GM19455 (cell line): ENCODE results near the gene LEF1.
A peak's percentile ranks its signal among the peaks of the same experiment; 100 is the strongest.
"Not testable (repeated sequence)": the region's sequence is repeated elsewhere in the genome, so short reads cannot be mapped to it uniquely, and the experiment has no call there.

Experiments
- ATAC-seq: cut with Tn5 transposase; IDR thresholded peaks from one replicate; pipeline ENCODE4 v1.9.1; 2021; ENCODE audit not compliant: unreplicated experiment

LEF1 gene

DNA sequence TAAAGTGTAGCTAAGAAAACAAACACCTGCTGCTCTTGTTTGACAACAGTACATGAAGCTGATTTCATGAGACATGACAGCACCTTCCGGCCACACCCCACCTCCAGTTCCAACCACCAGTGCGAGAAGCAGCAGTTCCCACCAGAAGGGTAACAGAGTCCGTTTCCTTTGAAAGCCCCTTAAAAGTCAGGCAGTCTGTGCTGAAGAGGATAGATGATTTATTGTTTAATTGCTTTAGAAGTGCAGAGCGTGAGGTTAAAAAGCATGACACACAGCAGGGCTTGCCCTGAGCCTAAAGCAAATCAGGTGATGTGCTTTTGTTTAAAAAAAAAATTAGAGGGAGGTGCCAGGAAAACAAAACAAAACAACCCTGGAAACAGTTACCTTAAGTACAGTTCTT, 96.4 kb downstream of the LEF1 start:
- peak; percentile 73 for ATAC-seq

DNA sequence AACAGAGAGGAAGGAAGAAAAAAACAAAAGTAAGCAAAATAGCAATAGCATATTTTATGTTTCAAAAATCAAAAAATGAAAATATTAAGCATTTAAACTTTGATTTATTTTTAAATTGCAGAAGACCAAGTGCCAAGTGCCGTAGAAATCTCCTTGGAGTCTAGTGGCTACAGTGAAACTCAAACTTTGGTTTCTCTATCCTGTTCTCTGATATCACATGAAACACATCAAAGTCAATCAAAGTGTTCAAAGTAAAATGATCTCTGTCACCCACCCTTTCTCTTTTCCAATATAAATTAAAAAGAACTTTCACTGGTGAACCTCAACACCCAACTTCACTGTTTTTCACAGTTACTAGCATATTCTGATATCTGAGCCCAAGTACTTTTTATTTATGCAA, 98.0 kb downstream of the LEF1 start:
- no peak for ATAC-seq

DNA sequence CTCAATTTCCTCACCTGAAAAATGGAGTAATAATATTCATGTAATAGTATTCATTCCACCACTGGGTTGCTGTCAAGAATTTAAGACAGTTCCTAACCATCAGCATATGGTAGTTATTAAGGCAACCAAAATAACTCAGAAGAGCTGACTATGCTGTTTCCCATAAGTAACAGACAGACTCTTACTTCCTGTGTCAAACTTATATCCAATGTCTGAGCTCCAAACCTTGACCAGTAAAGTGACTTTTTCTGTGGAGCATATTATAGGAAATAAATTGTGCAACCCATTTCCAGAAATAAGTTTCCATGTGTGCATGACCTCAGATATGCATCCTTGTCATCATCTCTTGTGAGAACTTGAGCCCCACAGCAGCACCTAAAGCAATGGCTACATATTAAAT, 100.3 kb downstream of the LEF1 start:
- ATAC-seq: no peak

DNA sequence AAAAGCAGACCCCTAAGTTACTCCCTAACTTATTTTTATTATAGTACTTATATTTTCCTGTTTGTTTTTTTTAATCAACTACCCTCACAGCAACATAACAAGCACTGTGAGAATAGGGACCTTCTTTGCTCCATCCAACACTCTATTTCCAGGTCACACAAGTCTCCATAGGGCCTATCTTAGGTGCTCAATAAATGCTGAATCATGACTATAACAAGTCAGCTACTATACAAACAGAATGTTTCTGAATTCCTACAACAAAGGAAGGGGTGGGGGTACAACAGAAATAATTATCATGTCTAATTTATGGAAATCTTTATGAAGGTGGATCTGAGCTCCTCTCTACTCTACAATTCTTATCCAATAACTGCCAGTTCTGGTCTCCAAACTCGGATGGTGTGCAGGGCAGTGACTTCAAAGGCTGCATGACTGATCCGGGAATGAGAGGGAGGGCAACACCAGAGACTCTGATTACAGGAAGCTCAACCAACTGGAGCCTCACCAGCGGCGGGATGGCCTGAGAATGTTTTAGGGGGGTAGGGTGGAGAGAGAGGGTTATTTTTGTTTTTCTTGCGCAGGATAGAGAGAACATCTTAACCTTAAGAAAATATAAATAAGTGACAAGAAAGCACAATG, 107.9 kb downstream of the LEF1 start:
- ATAC-seq: no peak

- no peak for ATAC-seq
Observed at GRCh38 chr4:108060164-108060563, 108.6 kb downstream of the LEF1 start.

- ATAC-seq: no peak
Observed at GRCh38 chr4:108058685-108059440, 109.9 kb downstream of the LEF1 start.

DNA sequence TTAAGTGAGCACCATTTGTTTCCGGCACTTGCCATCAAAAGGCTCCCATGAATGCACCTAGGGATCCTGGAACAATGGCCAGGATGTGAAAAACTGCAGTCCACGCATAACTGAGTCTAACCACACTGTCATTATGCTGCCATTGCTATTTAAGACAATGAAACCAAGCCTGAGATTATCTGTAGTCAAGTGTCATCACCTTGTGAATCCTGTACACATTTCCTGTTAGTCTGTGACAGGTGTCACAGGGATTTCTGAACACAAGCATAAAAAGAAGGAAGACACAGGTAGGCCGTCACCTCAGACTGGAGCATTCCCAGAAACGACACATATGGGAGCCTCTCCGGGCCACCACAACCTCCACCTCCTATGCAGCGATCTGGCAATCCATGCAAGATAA, 112.3 kb downstream of the LEF1 start:
- no peak for ATAC-seq

- ATAC-seq: no peak
Observed at GRCh38 chr4:108055787-108056186, 112.9 kb downstream of the LEF1 start.

- ATAC-seq: no peak
Observed at GRCh38 chr4:108054025-108054638, 114.6 kb downstream of the LEF1 start.

DNA sequence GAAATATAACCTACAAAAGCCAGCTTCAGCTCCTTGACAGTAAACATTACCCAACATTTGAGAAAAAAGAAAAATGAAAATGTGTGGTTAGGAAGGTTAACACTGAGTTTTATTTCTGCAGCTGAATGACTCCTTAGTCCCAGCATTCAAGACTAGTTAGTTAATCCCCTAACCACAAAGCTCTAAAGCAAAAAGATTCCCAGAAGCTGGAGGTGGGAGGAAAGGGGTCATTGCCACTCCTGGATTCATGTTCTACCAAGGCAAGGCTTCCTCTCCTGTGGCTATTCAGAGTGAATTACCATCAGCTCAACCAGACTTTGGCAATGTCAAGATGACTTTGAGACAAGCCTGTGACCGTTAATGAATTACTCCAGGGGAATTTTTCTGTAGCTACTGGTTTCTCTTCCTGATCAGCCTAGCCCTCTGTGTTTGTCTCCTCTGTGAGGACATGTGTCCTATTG, 115.5 kb downstream of the LEF1 start:
- ATAC-seq: peak; percentile 67

- no peak for ATAC-seq
Observed at GRCh38 chr4:108052558-108053120, 116.1 kb downstream of the LEF1 start.

- ATAC-seq: no peak
Observed at GRCh38 chr4:108051343-108051742, 117.4 kb downstream of the LEF1 start.

DNA sequence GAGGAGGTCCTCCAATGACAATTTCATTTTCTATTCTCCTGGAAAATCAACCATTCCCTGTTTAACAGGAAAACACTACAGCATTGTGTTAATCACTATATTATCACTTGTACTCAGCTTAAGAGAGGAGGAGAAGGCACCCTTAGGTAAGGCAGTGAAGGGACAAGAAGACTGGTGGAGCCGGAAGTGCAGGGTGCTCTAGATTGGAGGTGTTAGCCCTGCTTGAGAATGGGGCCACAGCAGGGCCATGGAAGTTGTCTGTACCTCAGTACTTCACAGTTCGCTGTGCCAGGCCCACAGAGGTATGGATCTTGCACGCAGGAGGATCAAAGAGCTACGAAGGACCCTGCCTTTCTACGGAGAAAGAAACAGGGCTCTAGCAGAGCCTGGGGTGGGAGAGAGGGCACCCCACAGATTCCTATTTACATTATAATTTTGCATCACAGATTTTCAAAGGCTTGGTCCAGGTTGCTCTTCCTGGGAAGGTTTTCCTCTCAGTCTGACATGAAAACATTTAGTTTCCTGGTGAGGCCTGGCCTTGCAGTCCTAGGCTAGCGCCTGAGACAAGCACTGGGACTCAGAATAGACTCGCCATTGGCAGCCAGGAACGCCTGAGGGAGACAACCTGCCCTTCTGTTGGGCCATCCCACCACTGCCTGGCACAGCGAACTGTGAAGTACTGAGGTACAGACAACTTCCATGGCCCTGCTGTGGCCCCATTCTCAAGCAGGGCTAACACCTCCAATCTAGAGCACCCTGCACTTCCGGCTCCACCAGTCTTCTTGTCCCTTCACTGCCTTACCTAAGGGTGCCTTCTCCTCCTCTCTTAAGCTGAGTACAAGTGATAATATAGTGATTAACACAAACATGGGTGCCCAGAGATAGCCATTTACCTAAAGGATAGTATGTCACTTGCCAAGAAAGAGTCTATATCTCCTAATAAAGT, 118.3 kb downstream of the LEF1 start:
- not testable (repeated sequence) for ATAC-seq

- ATAC-seq: no peak
Observed at GRCh38 chr4:108049406-108049805, 119.3 kb downstream of the LEF1 start.

DNA sequence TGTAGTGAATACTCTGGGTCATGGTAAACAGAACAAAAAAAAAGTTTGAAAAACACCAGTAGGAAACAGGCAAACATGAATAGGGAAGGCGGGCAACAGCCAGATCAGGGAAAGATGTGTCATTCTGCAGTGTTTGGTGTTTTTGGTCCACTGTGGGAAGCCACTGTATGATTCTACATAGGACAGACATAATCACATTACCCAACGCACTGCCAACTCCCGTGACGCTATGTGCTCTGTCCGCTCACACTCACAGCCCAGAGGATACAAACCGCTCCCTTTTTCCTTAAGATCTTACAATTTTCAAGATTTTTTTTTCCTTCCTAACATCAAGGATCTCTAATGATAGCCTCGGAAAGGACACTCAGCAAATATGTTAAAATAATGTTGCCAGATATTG, 119.7 kb downstream of the LEF1 start:
- no peak for ATAC-seq

- ATAC-seq: no peak
Observed at GRCh38 chr4:108048157-108048556, 120.6 kb downstream of the LEF1 start.

DNA sequence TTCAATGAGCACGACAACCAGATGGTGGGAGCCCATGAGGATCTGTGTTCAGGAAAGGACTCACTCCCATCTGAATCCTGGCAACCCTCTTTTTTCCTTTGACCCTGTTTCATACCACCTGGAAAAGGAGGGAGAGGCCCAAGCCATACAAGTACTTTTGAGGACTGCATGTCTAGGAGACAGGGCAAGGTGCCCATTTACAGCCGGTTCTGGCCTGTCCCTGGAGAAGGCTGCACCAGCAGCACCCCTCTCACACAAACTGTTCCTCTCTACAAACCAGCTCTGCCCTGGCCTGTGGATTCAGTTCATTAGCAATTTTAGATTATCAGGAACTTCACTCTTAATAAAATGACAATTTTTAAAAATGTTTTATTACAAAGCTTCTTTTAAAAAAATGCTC, 121.5 kb downstream of the LEF1 start:
- ATAC-seq: no peak

DNA sequence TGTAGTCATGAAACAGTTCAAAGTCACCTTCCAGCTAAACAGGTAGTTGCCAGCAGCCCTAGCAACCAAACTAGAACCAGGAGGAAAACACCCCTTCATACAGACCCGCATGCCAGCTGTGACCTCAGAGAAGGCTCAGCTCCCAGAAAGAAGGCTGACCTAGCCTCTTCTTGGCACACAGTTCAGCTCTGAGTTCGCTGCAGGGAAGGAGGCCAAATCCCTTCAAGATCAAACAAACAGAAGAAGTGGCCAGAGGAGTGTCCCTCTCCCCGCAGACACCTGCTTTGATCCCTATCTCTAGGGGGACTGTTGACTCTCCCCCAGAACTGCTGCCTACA, 123.1 kb downstream of the LEF1 start:
- no peak for ATAC-seq

- ATAC-seq: no peak
Observed at GRCh38 chr4:108044951-108045686, 123.6 kb downstream of the LEF1 start.

GRCh38 chr4:108043526-108043925, 125.2 kb downstream of the LEF1 start:
- ATAC-seq: no peak
